GM12873 (cell line): ENCODE data around the gene VPS37B.

Experiments
- TF ChIP-seq, protein P1 (sequence below): IDR thresholded peaks from 2 replicates; pipeline ENCODE4 v1.5.1; 2012; ENCODE audit warnings: low read depth, mild to moderate bottlenecking, moderate library complexity, low read length, control low read depth; ENCODE audit not compliant: insufficient read depth; ENCODE audit errors: missing control alignments

The VPS37B gene, protein sequence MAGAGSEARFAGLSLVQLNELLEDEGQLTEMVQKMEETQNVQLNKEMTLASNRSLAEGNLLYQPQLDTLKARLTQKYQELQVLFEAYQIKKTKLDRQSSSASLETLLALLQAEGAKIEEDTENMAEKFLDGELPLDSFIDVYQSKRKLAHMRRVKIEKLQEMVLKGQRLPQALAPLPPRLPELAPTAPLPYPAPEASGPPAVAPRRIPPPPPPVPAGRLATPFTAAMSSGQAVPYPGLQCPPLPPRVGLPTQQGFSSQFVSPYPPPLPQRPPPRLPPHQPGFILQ

DNA sequence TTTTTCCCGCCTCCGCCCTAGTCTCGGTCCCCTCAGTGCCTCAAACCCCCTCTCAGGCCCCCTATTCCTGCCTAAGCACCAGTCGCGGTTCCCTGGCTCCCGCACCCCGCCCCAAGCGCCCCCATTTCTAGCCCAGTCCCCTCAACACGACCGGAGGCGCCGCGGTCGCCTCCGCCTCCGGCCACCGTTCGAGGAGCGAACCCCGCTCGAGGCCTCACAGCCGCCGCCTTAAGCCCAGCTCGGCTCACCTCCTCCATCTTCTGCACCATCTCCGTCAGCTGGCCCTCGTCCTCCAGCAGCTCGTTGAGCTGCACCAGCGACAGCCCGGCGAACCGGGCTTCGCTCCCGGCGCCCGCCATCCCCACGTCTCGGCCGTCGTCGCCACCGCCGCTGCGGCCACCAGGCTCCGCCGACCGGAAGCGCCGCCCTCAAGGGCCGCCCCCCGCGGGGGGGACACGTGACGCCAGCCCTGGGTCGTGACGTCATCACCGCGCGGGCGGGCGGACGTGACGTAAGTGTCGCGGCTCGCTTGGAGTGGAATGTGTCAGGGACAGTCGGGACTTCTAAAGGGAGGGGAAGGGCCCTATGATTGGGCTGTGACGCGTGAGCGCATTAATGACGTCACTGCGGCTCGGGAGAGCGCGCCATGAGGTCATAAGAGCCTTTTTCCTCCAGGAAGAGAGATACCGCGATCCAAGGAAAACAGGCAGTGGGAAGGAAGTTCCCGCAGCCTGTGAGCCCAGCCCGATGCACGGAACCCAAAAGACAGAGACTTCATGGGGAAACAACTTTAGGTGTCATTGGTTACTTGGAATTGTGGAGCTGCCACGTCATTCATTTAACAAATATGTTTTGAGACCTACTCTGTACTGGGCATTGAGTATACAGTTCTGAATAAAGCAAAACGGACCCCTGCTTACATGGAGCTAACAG, at the start of gene VPS37B:
Gene VPS37B (minus strand): TSS at position 421 of the 933 bp plus-strand sequence. CDS start 62 bp downstream, at position 359.
- TF ChIP-seq, protein P1, sequence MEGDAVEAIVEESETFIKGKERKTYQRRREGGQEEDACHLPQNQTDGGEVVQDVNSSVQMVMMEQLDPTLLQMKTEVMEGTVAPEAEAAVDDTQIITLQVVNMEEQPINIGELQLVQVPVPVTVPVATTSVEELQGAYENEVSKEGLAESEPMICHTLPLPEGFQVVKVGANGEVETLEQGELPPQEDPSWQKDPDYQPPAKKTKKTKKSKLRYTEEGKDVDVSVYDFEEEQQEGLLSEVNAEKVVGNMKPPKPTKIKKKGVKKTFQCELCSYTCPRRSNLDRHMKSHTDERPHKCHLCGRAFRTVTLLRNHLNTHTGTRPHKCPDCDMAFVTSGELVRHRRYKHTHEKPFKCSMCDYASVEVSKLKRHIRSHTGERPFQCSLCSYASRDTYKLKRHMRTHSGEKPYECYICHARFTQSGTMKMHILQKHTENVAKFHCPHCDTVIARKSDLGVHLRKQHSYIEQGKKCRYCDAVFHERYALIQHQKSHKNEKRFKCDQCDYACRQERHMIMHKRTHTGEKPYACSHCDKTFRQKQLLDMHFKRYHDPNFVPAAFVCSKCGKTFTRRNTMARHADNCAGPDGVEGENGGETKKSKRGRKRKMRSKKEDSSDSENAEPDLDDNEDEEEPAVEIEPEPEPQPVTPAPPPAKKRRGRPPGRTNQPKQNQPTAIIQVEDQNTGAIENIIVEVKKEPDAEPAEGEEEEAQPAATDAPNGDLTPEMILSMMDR = no peak

DNA sequence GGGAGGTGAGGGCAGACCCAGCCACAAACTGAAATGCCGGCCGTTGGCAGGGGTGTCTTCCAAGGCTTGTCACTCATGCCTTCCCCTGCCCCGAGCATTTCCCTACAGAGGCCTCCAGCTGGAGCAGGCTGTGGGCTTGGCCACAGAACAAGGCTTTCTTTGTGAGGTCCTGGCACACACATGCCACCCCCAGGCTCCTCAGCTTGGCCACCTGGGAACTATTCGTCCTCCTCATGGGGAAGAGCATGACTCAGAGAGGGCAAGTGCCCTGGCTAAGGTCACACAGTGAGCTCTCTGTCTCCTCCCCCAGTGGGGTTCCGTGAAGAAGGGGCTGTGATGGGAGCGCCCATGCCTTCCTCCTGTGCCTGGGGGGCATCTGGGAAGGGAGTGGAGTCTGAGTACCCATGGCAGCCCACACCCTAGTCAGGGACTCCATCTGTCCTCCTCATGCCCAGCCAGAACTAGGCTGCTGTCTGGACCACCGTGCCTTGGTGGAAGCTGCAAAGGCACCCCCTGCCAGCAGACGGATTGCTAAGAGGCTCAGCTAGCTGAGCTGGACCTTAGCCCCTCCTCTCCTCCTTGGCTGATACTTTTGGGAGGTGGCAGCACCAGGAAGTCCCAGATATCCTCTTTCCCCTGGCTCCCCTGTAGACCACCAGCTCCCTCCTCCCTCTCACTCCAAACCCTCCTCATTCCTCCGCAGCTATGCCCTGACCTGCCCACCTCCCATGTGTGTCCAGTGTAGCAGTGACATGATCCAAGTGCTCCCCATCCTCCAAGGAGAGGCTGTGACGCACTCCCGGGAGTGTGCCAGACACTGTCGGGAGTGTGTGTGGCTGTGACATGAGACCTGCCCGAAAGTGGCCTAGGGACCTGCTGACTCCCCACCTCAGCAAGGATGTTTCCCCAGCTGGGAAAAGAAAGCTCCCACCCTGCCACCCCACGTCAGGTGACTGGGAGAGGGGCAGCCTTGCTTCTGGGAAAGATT, 49.0 kb upstream of the VPS37B start:
- TF ChIP-seq, protein P1 = no peak

DNA sequence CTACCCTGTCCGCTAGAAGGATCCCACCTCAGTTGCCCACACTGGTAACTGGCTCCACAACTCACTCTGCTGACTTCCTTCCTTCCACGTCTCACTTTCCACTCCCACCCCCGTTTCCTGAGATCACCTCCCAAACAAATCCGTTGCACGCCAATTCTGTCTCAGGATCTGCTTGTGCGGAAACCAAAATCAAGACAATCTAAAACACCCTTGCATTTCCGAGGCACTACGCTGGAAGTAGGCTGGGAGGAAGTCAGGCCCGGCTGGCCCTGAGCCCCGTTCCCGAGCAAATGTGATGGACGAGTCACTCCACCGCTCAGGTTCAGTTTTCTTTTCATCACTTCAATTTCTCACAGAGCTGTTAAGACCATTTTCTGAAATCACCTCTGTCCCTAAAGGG, 47.3 kb upstream of the VPS37B start:
- TF ChIP-seq, protein P1 = no peak

DNA sequence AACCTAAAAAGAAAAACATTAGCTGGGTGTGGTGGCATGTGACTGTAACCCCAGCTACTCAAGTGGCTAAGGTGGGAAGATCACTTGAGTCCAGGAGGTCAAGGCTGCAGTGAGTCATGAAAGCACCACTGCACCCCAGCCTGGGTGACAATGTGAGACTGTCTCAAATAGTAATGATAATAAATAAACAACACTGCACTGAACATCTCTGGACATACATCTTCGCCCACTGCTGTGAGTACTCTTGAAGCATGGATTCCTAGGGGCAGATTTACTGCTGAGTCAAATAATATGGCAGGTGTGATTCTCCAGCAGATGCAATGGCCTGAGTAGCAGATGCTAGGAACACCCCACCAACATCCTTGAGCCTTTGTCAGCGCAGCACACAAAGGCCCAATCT, 46.7 kb upstream of the VPS37B start:
- TF ChIP-seq, protein P1 = no peak

DNA sequence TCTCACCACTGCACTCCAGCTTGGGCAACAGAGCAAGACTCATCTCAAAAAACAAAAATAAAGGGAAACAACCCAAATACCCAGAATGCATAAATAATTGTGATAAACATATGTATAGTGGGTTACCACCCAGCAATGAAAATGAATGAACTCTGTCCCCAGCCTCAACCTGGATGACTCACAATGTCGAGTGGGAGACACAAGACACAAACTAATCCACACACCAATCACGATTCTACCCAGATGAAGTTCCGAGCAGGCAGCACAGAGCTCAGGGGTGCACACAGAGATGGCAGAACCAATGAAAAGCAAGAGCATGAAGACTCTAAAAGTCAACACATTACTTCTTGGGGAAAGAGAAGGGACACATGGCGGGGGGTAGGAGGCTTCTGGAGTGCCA, 43.2 kb upstream of the VPS37B start:
- TF ChIP-seq, protein P1 = no peak

DNA sequence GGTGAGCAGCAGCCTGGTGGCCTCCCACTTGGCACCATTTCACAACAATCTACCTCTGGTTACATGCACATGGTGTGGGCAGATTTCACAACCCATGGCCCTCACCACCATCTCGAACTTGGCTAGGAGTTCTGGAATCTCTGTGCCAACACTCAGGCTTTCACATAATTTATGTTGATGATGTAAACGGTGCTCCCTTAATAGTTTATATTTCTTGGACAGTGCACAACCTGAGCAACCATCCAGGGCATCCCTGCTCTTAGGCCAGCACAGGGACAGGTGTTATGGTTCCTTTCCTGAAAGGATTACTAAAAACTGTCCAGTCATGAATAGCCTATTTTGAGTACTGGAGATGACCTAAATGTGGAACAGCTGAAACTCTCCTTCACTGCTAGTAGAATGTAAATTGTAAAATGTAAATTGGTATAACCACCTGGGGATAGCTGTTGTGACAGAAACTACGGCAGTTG, 41.7 kb upstream of the VPS37B start:
- TF ChIP-seq, protein P1 = no peak
